ENCODE data around the gene TMPRSS7. TPM values are rescaled to one million over a fixed set of nuclear protein-coding genes. Genes with fewer than 3 reads are reported as not detected.

TMPRSS7 gene
- total RNA-seq, 6 experiments from 2014 or later = 0.10 TPM; not detected in 5

DNA sequence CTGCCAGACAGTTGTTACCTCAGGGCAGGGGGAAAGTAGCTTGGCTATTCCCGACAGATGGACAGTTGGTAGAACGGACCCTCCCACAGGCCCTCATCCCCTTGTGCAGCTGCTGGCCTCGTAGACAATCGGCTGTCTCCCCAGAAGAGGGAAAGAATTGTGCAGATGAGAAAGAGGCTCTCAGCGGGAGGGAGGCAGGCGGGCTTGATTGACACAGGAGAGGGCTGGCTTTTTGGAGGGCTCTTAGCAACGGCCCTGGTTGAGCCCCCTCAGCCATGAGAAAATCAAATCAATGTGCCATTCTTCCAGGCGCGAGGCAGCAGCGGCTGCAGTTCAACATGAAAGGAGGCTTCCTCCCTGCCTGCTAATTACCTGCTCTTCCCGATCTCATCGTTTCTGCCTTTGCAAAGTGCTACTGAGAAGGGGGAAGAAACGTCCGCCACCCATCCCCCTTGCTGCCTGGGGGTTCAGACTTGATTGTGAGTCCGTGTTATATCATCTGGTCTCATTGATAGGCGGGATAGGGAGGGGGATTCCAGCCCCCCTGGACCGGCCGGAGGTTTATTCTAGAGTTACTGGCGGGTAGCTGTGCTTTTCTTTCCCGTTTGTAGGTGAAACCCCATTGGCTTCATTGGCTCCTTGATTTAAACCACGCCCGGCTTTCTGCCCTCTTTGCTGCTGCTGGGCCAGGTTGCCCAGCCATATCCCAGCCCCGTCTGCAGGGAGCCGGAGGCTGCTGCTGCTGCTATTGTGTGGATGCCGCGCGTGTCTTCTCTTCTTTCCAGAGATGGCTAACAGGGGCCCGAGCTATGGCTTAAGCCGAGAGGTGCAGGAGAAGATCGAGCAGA lies 35.7 kb upstream of the TMPRSS7 start, which contains the start of gene TAGLN3:
TSS of gene TAGLN3 (plus strand) at position 287 of the 848 bp plus-strand sequence. CDS start at position 788, 501 bp downstream.
- Mint-ChIP-seq H3K27me3 (ENCODE audit: insufficient read depth) (no peaks in the 10 kb centered on the region; the same call in 1 of the 2 replicates), H3K27ac (no peak within 1 kb of the TSS), H3K9me3 (no peaks in the 10 kb centered on the region), H3K4me1 (ENCODE audit: low read depth) (peaks cover 57% of the 10 kb centered on the region), H3K4me3 (peak within 1 kb of the TSS; percentile 90), H3K36me3 (ENCODE audit: low read depth) (no peaks in the 10 kb centered on the region)
- TF ChIP-seq, protein P1, sequence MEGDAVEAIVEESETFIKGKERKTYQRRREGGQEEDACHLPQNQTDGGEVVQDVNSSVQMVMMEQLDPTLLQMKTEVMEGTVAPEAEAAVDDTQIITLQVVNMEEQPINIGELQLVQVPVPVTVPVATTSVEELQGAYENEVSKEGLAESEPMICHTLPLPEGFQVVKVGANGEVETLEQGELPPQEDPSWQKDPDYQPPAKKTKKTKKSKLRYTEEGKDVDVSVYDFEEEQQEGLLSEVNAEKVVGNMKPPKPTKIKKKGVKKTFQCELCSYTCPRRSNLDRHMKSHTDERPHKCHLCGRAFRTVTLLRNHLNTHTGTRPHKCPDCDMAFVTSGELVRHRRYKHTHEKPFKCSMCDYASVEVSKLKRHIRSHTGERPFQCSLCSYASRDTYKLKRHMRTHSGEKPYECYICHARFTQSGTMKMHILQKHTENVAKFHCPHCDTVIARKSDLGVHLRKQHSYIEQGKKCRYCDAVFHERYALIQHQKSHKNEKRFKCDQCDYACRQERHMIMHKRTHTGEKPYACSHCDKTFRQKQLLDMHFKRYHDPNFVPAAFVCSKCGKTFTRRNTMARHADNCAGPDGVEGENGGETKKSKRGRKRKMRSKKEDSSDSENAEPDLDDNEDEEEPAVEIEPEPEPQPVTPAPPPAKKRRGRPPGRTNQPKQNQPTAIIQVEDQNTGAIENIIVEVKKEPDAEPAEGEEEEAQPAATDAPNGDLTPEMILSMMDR (IDR thresholded peaks at IDR 0.05) = no peak
- no peak for DNase-seq

DNA sequence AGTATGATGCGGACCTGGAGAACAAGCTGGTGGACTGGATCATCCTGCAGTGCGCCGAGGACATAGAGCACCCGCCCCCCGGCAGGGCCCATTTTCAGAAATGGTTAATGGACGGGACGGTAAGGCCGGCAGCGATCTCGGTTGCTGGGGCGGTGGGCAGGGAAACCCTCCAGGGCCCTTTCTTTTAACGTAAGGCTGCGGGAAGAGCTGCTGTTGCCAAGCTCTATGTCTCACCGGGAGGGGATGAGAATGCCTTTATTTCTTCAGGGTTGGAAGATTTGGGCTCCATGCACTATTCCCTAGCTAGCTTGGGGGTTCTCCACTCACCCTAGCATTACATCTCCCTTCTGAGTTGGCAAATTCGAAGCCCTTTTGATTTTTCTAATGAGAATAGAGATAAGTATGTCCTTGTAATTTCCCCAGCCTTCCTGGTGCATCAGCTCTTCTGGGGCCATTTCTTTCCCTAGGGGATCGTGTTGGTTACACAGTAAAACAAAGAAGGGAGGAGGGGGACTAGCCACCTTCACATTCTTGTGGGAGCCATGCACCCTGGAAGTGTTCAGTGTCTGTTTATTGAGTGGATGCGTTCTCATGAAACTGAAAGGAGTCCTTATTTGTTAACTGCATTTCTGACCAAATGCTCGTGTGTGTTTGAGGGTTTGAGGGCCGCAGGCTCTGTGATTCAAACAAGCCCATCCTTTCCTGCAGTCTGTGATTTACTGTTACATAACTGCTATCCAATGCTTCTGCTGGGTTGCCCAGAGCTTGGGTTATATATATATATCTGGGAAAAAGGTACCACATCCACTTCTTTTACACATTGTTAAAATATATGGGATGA lies 34.8 kb upstream of the TMPRSS7 start:
- no peaks in the 10 kb centered on the region for H3K36me3 Mint-ChIP-seq (ENCODE audit: low read depth)
- H3K4me3 Mint-ChIP-seq = peak overlapping the region; percentile 90
- no peaks in the 10 kb centered on the region; the same call in 1 of the 2 replicates for H3K27me3 Mint-ChIP-seq (ENCODE audit: insufficient read depth)
- TF ChIP-seq, protein P1 (IDR thresholded peaks at IDR 0.05) = no peak
- H3K4me1 Mint-ChIP-seq (ENCODE audit: low read depth) = peaks cover 65% of the 10 kb centered on the region
- DNase-seq = no peak
- H3K9me3 Mint-ChIP-seq = no peaks in the 10 kb centered on the region
- H3K27ac Mint-ChIP-seq = no peak overlapping the region

DNA sequence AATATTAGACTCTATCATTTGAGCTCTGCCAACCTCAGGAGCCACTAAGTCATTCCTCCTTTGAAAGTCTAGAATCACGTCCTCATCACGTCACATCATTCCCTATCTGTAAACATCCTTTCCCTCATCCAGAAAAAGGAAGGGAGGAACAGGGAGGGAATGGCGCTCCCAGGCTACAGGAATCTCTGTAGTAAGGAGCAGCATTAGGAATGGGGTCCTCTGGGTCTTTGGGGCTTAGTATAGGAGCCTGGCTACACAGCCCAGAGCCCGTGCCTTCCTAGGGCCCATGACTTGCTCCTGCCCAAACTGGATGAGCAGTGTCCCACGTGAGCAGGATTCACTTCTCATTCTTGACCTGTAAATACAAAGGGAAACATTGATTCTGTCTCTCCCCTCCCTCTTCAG lies 34.2 kb upstream of the TMPRSS7 start:
- Mint-ChIP-seq H3K27ac (no peak overlapping the region), H3K4me3 (no peak overlapping the region), H3K4me1 (ENCODE audit: low read depth) (peaks cover 70% of the 10 kb centered on the region)

DNA sequence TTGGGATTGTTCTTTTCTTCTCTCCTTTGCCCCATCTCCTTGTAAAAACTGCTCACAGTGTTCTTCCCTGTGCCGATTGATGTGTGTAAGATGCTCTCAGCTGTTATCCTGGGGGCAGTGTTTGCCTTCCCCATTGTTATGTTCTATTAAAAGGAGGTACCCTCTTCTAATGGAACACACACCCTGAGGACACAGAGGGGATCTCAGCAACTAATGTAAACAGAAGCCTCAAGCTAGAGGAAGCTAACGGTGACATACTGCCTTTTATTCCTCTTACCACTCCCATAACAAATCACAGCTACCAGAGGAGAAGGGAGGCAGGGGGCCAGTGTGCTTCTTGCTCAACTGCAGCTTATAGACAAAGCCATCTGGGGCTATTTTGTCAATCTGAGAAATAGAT lies 33.6 kb upstream of the TMPRSS7 start:
- no peaks in the 10 kb centered on the region; the same call in 1 of the 2 replicates for H3K27me3 Mint-ChIP-seq (ENCODE audit: insufficient read depth)
- H3K4me1 Mint-ChIP-seq (ENCODE audit: low read depth) = peaks cover 69% of the 10 kb centered on the region
- no peaks in the 10 kb centered on the region for H3K9me3 Mint-ChIP-seq
- TF ChIP-seq, protein P1 (IDR thresholded peaks at IDR 0.05) = no peak
- no peak overlapping the region for H3K4me3 Mint-ChIP-seq
- DNase-seq = no peak
- H3K27ac Mint-ChIP-seq = no peak overlapping the region
- no peaks in the 10 kb centered on the region for H3K36me3 Mint-ChIP-seq (ENCODE audit: low read depth)

More for the DNA sequence above, 34.2 kb upstream of the TMPRSS7 start:
- no peaks in the 10 kb centered on the region; the same call in 1 of the 2 replicates for H3K27me3 Mint-ChIP-seq (ENCODE audit: insufficient read depth)
- no peak for DNase-seq
- no peaks in the 10 kb centered on the region for H3K36me3 Mint-ChIP-seq (ENCODE audit: low read depth)
- TF ChIP-seq, protein P1 (IDR thresholded peaks at IDR 0.05) = no peak
- no peaks in the 10 kb centered on the region for H3K9me3 Mint-ChIP-seq

DNA sequence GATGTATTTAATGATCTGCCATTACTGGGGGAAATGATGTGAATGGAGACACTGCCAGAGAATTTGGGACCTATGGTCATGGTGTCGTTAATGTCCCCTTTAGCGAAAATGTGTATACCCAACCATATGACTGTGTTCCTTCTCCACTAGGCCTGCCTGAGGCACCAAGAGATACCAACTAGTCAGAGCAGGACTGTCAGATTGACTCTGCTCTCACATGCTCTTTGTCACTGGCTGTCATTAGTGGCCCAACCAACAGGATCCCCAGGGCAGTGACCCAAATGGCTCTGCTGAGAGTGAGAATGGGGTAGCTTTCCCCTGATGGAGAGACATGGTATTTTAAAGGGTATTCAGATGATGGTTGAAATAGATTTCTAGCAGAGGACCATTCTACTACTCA lies 33.0 kb upstream of the TMPRSS7 start:
- no peaks in the 10 kb centered on the region for H3K9me3 Mint-ChIP-seq
- DNase-seq = no peak
- no peak overlapping the region for H3K4me3 Mint-ChIP-seq
- TF ChIP-seq, protein P1 (IDR thresholded peaks at IDR 0.05) = no peak
- peaks cover 69% of the 10 kb centered on the region for H3K4me1 Mint-ChIP-seq (ENCODE audit: low read depth)
- H3K27ac Mint-ChIP-seq = no peak overlapping the region
- H3K36me3 Mint-ChIP-seq (ENCODE audit: low read depth) = no peaks in the 10 kb centered on the region
- no peaks in the 10 kb centered on the region; the same call in 1 of the 2 replicates for H3K27me3 Mint-ChIP-seq (ENCODE audit: insufficient read depth)

Data from HFFc6 (cell line).